Measurements from ENCODE around the gene NDE1.

DNA sequence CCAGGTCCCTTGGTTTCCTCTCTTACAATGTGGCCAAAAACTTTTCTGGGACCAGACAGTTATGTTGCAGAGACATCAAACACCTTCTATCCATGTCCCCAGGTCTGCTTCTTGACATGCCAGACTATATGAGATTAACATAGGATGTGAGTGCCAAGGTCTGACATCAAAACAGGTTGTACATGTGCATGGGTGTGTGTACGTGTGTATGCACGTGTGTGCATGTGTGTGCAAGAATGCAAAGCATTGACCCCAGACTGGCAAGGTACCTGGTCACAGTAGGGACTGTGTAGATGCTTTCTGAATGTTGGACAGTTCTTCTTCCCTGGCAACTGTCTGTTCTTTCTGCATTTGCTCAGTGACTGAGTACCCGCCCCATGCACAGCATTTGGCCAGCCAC lies 85.6 kb downstream of the NDE1 start:
- no peak for TF ChIP-seq POLR2A (IDR thresholded peaks at IDR 0.05)
- TF ChIP-seq, protein P1, sequence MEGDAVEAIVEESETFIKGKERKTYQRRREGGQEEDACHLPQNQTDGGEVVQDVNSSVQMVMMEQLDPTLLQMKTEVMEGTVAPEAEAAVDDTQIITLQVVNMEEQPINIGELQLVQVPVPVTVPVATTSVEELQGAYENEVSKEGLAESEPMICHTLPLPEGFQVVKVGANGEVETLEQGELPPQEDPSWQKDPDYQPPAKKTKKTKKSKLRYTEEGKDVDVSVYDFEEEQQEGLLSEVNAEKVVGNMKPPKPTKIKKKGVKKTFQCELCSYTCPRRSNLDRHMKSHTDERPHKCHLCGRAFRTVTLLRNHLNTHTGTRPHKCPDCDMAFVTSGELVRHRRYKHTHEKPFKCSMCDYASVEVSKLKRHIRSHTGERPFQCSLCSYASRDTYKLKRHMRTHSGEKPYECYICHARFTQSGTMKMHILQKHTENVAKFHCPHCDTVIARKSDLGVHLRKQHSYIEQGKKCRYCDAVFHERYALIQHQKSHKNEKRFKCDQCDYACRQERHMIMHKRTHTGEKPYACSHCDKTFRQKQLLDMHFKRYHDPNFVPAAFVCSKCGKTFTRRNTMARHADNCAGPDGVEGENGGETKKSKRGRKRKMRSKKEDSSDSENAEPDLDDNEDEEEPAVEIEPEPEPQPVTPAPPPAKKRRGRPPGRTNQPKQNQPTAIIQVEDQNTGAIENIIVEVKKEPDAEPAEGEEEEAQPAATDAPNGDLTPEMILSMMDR (IDR thresholded peaks at IDR 0.05), result no peak
- no peak for TF ChIP-seq POLR2AphosphoS5 (IDR thresholded peaks at IDR 0.05)

Measured in prostate gland (tissue), 2 donors.